Measurements from ENCODE around the gene BDH1. TPM values are rescaled to one million over a fixed set of nuclear protein-coding genes. Genes with fewer than 3 reads are reported as not detected.

BDH1 gene
- total RNA-seq, 3 donors from 2014 or later = 70.7 to 83.8 (median 79.9) TPM

DNA sequence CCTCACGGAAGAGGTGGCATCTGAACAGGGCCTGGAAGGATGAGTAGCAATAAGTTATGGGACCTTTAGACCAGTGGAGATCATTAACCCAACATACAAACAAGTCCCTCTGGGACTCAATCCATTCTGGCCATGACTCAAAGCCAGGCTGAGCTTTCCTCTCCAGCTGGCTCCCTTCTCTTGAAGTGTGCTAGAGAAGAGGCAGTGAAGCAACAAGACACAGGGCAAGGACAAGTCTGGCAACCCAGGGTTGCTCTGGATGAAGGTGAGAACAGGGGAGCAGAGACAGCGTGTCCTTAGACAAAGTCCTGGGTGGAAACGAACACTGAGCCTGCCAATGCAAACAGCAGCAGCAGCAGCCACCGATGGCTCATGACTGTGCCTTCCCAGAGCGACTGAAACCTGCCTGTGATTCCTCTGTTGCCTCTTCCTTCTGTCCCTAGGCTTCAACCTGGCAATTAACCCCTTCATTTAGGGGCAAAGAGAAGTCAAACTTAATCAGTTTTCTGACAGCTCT, 86.8 kb downstream of the BDH1 start:
- H3K9me3 Mint-ChIP-seq = no peaks in the 10 kb centered on the region
- no peaks in the 10 kb centered on the region for H3K36me3 Mint-ChIP-seq (ENCODE audit: insufficient read depth)
- no peak for ATAC-seq
- DNase-seq = no peak
- no peak overlapping the region for H3K4me3 Mint-ChIP-seq
- H3K4me1 Mint-ChIP-seq (ENCODE audit: low read depth) = peaks cover 5% of the 10 kb centered on the region
- peaks cover 32% of the 10 kb centered on the region for H3K27me3 Mint-ChIP-seq (ENCODE audit: low read depth)

DNA sequence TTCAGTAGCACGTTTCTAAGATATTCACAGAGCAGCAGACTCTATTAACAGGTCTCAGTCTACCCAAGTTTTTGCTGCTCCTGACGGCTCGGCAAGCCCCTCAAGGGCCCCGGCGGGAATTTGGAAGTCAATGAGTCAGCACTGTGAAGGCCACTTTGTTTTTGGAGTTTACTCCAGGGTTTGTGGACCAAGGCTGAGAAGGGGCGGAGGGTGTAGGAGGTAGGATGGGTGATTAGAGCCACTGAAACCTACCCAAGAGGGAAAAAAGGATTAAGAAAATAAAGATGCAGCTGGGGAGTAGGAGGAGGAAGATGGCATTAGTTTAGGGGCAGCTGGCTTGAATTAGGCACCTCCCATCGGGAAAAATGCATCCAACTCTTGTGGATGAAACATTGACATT, 87.6 kb downstream of the BDH1 start:
- no peaks in the 10 kb centered on the region for H3K36me3 Mint-ChIP-seq (ENCODE audit: insufficient read depth)
- peaks cover 32% of the 10 kb centered on the region for H3K27me3 Mint-ChIP-seq (ENCODE audit: low read depth)
- no peak for ATAC-seq
- H3K4me3 Mint-ChIP-seq = no peak overlapping the region
- no peaks in the 10 kb centered on the region for H3K9me3 Mint-ChIP-seq
- peaks cover 12% of the 10 kb centered on the region for H3K4me1 Mint-ChIP-seq (ENCODE audit: low read depth)
- no peak for DNase-seq

DNA sequence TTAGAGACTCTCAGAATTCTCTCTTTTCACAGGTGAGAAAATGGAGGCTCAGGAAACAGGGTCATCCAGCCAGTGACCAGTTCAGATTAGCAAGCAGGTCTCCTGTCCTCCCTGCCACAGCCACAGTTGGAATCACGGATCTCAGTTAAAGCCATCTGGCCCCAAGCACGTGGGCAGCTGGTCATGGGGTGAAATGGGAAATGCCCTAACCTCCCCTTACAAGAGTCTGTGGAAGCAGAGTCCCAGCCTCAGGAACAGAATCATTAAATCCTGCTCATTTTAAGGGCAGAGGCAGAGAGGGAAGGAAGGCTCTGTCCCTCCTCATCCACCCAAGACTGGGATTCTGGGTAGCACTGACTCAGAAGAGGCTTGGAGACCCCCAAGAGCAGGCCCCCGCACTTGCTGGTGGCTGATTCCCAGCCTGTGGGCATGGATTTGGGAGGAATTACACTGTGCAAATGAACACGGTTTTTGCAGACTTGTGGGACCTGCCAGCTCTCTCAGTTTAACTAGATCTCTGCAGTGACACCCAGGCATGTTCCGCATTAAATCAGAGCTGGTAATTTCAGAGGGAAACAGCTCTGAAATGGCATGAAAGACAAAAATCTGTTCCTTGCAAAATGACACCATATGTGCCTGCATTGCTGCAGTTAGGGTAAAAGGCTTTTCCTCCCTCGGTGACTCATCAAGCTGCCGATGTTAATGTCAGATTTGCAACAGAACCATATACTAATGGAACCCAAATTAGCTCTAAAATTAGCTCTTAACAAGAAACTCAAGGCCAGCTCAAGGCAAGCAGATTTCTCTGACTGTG, 89.0 kb downstream of the BDH1 start:
- ATAC-seq (no peak), DNase-seq (no peak)
- H3K9me3 Mint-ChIP-seq = no peaks in the 10 kb centered on the region
- no peaks in the 10 kb centered on the region for H3K36me3 Mint-ChIP-seq (ENCODE audit: insufficient read depth)
- peaks cover 13% of the 10 kb centered on the region for H3K4me1 Mint-ChIP-seq (ENCODE audit: low read depth)
- peaks cover 32% of the 10 kb centered on the region for H3K27me3 Mint-ChIP-seq (ENCODE audit: low read depth)
- no peak overlapping the region for H3K4me3 Mint-ChIP-seq

DNA sequence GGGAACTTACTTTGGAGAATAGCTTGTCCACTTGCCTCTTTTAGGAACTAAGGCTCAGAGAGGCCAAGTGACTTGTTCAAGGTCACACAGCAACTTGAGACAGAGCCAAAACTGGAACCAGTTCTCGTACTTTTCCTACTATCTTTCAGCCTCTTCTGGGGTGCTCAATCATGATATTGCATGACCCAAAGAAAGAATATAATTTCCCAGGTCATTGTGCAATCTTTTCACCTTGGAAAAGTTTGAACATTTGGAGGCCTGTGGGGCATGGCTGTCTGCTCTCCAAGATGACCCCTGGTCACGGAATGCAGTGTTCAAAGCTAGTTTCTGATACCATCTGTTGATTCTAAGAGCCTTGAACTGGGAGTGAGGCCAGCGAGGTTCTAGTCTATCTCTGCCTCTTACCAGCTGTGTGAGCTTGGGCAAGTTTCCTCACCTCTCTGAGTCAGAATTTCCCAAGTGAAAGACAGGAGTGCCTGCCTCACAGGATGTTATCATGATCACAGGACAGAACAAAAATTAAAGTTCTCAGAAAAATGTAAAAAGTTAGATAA, 89.7 kb downstream of the BDH1 start:
- no peak overlapping the region for H3K4me3 Mint-ChIP-seq
- DNase-seq (no peak), ATAC-seq (no peak)
- no peaks in the 10 kb centered on the region for H3K36me3 Mint-ChIP-seq (ENCODE audit: insufficient read depth)
- H3K9me3 Mint-ChIP-seq = no peaks in the 10 kb centered on the region
- H3K4me1 Mint-ChIP-seq (ENCODE audit: low read depth) = peaks cover 13% of the 10 kb centered on the region
- H3K27me3 Mint-ChIP-seq (ENCODE audit: low read depth) = peaks cover 29% of the 10 kb centered on the region

DNA sequence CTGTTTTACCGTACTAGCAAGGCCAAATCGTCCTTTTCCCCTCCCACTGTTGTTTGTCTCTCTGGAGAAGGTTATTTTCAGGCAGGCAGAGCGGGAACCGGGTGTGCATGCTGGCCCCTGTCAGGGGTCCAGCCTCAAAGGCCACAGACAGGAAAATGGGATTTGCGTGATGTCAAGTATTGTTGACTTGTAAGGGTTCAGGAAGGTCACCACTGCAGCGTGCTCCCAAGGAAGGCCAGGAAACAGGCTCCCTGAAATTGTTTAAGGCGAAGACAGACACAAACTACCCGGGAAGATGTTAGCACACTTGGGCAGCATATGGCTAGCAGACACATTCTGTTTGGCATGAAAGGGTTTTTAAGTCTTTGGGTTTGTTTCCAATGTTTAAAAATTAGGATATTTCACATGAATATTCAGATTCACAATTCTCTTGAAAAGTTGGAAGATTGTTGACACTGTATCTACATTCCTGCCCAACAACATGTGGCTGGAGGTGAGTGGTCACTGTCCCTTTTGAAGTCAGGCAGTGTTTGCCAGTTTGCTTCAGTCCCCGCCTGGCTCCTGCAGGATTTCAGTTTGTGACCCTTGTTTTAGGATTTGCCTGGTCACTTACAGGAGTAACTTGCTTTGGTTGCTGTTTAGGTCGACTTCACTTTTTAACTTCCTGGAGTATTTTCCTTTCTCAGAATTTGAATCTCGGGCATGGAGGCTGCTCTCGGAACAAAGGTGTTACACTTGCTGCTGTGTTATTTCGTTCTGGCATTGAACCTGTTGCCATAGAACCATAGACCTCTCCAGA, 90.4 kb downstream of the BDH1 start:
- DNase-seq (no peak), ATAC-seq (no peak)
- H3K27me3 Mint-ChIP-seq (ENCODE audit: low read depth) = peaks cover 29% of the 10 kb centered on the region
- H3K4me3 Mint-ChIP-seq = no peak overlapping the region
- H3K4me1 Mint-ChIP-seq (ENCODE audit: low read depth) = peaks cover 13% of the 10 kb centered on the region
- H3K9me3 Mint-ChIP-seq = no peaks in the 10 kb centered on the region
- no peaks in the 10 kb centered on the region for H3K36me3 Mint-ChIP-seq (ENCODE audit: insufficient read depth)

DNA sequence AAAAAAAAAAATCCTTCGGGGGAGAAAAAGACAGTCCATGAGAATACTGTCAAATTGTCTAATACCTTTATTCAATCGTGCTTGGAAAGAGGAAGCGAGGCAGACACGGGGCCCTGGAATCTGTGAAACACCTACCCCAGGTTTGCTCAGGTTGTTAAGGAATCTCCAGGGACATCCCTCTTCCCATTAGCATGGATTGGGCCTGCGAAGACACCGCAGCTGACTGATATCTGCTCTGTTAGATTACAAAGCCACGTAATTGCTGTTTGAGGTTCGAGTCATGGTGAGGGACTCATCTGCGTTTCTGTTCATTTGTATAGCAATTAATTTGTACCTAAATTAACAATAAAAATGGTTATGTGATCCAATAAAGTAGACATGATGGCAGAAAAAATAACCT, 91.0 kb downstream of the BDH1 start:
- H3K27me3 Mint-ChIP-seq (ENCODE audit: low read depth) = peaks cover 29% of the 10 kb centered on the region
- H3K9me3 Mint-ChIP-seq = no peaks in the 10 kb centered on the region
- no peaks in the 10 kb centered on the region for H3K36me3 Mint-ChIP-seq (ENCODE audit: insufficient read depth)
- DNase-seq (no peak), ATAC-seq (no peak)
- no peak overlapping the region for H3K4me3 Mint-ChIP-seq
- H3K4me1 Mint-ChIP-seq (ENCODE audit: low read depth) = peaks cover 13% of the 10 kb centered on the region

DNA sequence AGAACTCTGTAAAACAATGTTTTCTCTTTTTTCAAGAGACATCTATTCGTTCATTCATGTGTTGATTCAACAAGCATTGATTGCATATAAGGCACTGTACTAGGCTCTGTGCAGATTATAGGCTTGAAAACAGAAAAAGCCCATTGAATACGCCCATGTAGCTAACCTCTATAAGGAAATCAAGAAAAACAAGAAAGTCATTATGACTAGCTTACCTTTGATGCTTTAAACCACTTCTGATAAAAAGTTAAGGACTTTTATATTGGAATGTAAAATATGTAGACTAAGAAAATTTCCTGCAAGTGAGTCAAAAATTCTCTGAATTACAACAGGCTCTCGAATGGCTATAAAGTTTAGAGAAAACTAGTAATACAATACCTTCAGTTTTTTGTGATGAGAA, 92.5 kb downstream of the BDH1 start:
- DNase-seq = no peak
- Mint-ChIP-seq H3K9me3 (no peaks in the 10 kb centered on the region), H3K4me1 (ENCODE audit: low read depth) (peaks cover 13% of the 10 kb centered on the region), H3K36me3 (ENCODE audit: insufficient read depth) (no peaks in the 10 kb centered on the region), H3K27me3 (ENCODE audit: low read depth) (peaks cover 26% of the 10 kb centered on the region), H3K4me3 (no peak overlapping the region)
- peak; percentile 84 to 86 for ATAC-seq

DNA sequence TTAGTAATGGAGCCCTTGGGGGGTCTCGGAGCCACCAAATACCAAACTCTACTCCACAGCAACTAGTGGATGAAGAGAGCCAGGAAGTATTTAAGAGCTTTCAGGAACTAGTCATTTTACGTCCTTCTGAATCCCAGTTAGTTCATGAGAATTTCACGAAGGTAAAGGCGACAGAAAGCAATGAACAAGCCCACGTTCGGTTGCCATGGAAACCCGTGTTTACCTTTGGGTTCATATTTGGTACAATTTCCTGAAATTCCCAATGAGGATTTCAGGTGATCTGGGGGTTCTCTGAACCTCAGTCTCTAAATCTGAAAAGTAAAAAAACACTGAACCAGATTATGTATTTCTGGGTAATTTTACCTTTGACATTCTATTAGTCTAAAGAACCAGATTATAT, 93.0 kb downstream of the BDH1 start:
- no peak for DNase-seq
- Mint-ChIP-seq H3K4me1 (ENCODE audit: low read depth) (peaks cover 13% of the 10 kb centered on the region), H3K4me3 (no peak overlapping the region), H3K9me3 (no peaks in the 10 kb centered on the region), H3K27me3 (ENCODE audit: low read depth) (peaks cover 21% of the 10 kb centered on the region), H3K36me3 (ENCODE audit: insufficient read depth) (no peaks in the 10 kb centered on the region)
- ATAC-seq = no peak

DNA sequence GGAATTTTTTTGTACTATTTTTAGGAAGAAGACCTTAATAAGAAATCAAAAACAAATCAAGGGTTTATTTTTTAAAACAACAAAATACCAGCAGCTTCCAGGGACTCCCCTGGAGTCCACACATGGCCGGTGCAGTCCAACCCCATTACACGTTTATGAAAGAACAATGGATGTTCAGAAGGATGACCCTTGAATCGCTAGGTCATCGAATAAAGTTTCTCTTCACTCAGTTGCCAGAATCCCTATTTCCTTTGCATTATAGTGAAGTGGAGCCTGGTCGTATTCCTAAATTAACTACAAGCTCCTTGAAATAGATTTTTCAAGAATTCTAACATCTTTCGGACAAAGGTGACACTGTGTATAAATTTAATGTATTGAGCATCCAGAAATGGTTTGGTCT, 95.1 kb downstream of the BDH1 start:
- H3K4me1 Mint-ChIP-seq (ENCODE audit: low read depth) = peaks cover 20% of the 10 kb centered on the region
- H3K36me3 Mint-ChIP-seq (ENCODE audit: insufficient read depth) = no peaks in the 10 kb centered on the region
- H3K27me3 Mint-ChIP-seq (ENCODE audit: low read depth) = peaks cover 7% of the 10 kb centered on the region
- ATAC-seq = no peak
- H3K9me3 Mint-ChIP-seq = no peaks in the 10 kb centered on the region
- H3K4me3 Mint-ChIP-seq = no peak overlapping the region
- DNase-seq = no peak

DNA sequence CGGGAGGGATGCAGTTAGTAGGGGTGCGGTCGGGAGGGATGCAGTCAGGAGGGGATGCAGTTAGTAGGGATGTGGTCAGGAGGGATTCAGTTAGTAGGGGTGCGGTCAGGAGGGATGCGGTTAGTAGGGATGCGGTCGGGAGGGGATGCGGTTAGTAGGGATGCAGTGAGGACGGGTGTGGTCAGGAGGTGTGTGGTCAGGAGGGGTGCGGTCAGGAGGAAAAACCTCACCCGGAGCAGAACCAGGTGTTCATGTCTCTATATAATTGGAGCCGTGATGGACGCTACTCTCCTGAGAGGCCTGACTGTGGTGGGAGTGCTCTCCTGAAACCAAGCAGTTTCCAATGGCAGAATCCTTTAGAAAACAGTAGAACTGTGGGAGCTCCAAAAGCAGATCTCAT, 95.8 kb downstream of the BDH1 start:
- peaks cover 4% of the 10 kb centered on the region for H3K27me3 Mint-ChIP-seq (ENCODE audit: low read depth)
- H3K4me3 Mint-ChIP-seq = no peak overlapping the region
- peaks cover 23% of the 10 kb centered on the region for H3K4me1 Mint-ChIP-seq (ENCODE audit: low read depth)
- ATAC-seq = no peak
- H3K36me3 Mint-ChIP-seq (ENCODE audit: insufficient read depth) = no peaks in the 10 kb centered on the region
- H3K9me3 Mint-ChIP-seq = no peaks in the 10 kb centered on the region
- no peak for DNase-seq

Other genes starting within 250 kb of the BDH1 start
- 10 to 100 TPM; 36.9 to 47.0 (median 39.5) TPM for gene RUBCN, start 180.9 kb upstream of the BDH1 start, total RNA-seq
- gene FYTTD1, start 193.9 kb upstream of the BDH1 start, total RNA-seq = 10 to 100 TPM; 40.8 to 46.5 (median 43.3) TPM
- 10 to 100 TPM; 33.7 to 43.9 (median 38.5) TPM for gene LRCH3, start 235.3 kb upstream of the BDH1 start, total RNA-seq

Measured in activated T-cell treated with anti-CD3 and anti-CD28 coated beads, Interleukin-2, amount 50 U/mL, for 4 hours (primary cell).